CD4-positive, alpha-beta T cell (primary cell): ENCODE measurements around the gene DNAJC11. TPM values are rescaled to one million over a fixed set of nuclear protein-coding genes. Genes with fewer than 3 reads are reported as not detected.

Source experiments
- ATAC-seq: fragments of 200-7000 bp; cut with Tn5 transposase; one replicate; pipeline ENCODE4 v1.10.0; 2022; ENCODE audit warnings: mild to moderate bottlenecking; ENCODE audit not compliant: poor library complexity
- CTCF ChIA-PET: fragments of 350-600 bp; sonication (Branson Sonifier 250); formaldehyde crosslinking; loops from one replicate; lab custom pipeline; 2021; ENCODE audit warnings: antibody characterized with exemption, inconsistent platforms; lab: Charles Lee
- POLR2A ChIA-PET: fragments of 350-600 bp; sonication (Branson Sonifier 250); formaldehyde crosslinking; loops from one replicate; lab custom pipeline; 2021; ENCODE audit warnings: antibody characterized with exemption, inconsistent platforms; lab: Charles Lee
- DNase-seq, 14 experiments: peaks; one replicate each; pipeline ENCODE4 v3.0.0-alpha.2; 2013 to 2020; ENCODE audit warnings: mixed read lengths in 2 of 14
- H3K27ac ChIP-seq, 2 donors: one replicate each; pipeline versions ENCODE4 v1.5.1 to v1.7.0; 2013; ENCODE audit warnings: low read length in 2 of 2, low read depth in 1 of 2, mild to moderate bottlenecking in 1 of 2
- H3K27me3 ChIP-seq, 2 experiments: 1 replicate in 1 of 2; 2 replicates in 1 of 2; pipeline versions ENCODE4 v1.6.1 to v1.7.0; 2013; ENCODE audit warnings: low read length in 2 of 2, control low read depth in 1 of 2, mild to moderate bottlenecking in 1 of 2, moderate library complexity in 1 of 2; ENCODE audit not compliant: insufficient read depth in 2 of 2, control insufficient read depth in 1 of 2
- H3K36me3 ChIP-seq: one replicate; pipeline ENCODE4 v1.6.1; 2013; ENCODE audit warnings: low read length, control low read depth; ENCODE audit not compliant: insufficient read depth
- H3K4me1 ChIP-seq: one replicate; pipeline ENCODE4 v1.6.1; 2013; ENCODE audit warnings: low read length, control low read depth; ENCODE audit not compliant: insufficient read depth
- H3K4me3 ChIP-seq: one replicate; pipeline ENCODE4 v1.5.1; 2013; ENCODE audit warnings: mild to moderate bottlenecking, low read length, moderate library complexity
- H3K9me3 ChIP-seq, 2 experiments: 1 replicate in 1 of 2; 2 replicates in 1 of 2; pipeline versions ENCODE4 v1.6.1 to v1.7.0; 2013; ENCODE audit warnings: low read length in 2 of 2, mild to moderate bottlenecking in 2 of 2, control low read depth in 1 of 2, moderate library complexity in 1 of 2; ENCODE audit not compliant: control insufficient read depth in 1 of 2, insufficient read depth in 1 of 2
- H3K27ac Mint-ChIP-seq: one replicate; pipeline ENCODE4 v1.8.0; 2020; ENCODE audit warnings: mixed read lengths
- H3K27me3 Mint-ChIP-seq: one replicate; pipeline ENCODE4 v1.8.0; 2021; ENCODE audit warnings: mixed read lengths
- H3K36me3 Mint-ChIP-seq: one replicate; pipeline ENCODE4 v1.8.0; 2021; ENCODE audit warnings: low read depth, mixed read lengths
- H3K4me1 Mint-ChIP-seq: one replicate; pipeline ENCODE4 v1.8.0; 2021; ENCODE audit warnings: low read depth, mixed read lengths
- H3K4me3 Mint-ChIP-seq: one replicate; pipeline ENCODE4 v1.8.0; 2020; ENCODE audit warnings: mild to moderate bottlenecking, mixed read lengths
- H3K9me3 Mint-ChIP-seq: one replicate; pipeline ENCODE4 v1.8.0; 2020; ENCODE audit warnings: mixed read lengths
- CTCF ChIP-seq: fragments of 200-600 bp; IDR thresholded peaks from one replicate; pipeline ENCODE4 v1.8.0; 2022; ENCODE audit warnings: antibody characterized with exemption, mild to moderate bottlenecking
- intact Hi-C, 2 experiments: fragments of 100-400 bp; cut with DNase I in 1 of 2; cut with micrococcal nuclease in 1 of 2; formaldehyde crosslinking; loops; one replicate each; pipeline versions ENCODE4 v1.15.1 to v1.9.0; 2023 to 2025; cut with DNase I, micrococcal nuclease
- total RNA-seq, 174 experiments: library from RNA in 2 of 174; stranded (reverse) in 2 of 174; gene quantifications; one replicate each; pipeline ENCODE4 v1.2.3 and lab custom pipeline; 2021 to 2026

Gene DNAJC11
- total RNA-seq, 2 experiments from 2014 or later = 20.6 to 24.0 TPM

- no peak for DNase-seq
- Mint-ChIP-seq H3K27me3 (no peaks in the 10 kb centered on the region), H3K4me3 (peak overlapping the region; percentile 94), H3K9me3 (no peaks in the 10 kb centered on the region), H3K27ac (peak overlapping the region; percentile 84), H3K4me1 (peaks cover 29% of the 10 kb centered on the region), H3K36me3 (peaks cover 47% of the 10 kb centered on the region)
- ChIA-PET CTCF (interaction anchor here (1.5 to 3.2 kb wide), 2 partner anchors 23 to 71 kb away, joined by 6 to 15 read pairs; partner anchors contain the start of genes KLHL21, NOL9 and TAS1R1), POLR2A (interaction anchor here (0.6 to 3.7 kb wide), 6 partner anchors 10 to 135 kb away, joined by 3 to 28 read pairs (median 4); partner anchors contain the start of genes KLHL21, PLEKHG5 and ZBTB48)
- Histone ChIP-seq H3K27me3 (no peaks in the 10 kb centered on the region), H3K4me1 (peaks cover 31% of the 10 kb centered on the region), H3K27ac (peak overlapping the region in 1 of 2 donors; percentile 35), H3K9me3 (no peaks in the 10 kb centered on the region), H3K4me3 (peak overlapping the region; percentile 72), H3K36me3 (peaks cover 39% of the 10 kb centered on the region)
- no peak for ATAC-seq
- no peak for TF ChIP-seq CTCF
- intact Hi-C loops = loop anchor here (1.0 to 5.0 kb wide), 9 partner anchors 12 to 157 kb away; partner anchors contain the start of genes NOL9 (in 2 of the 2), ZBTB48 (in 2 of the 2), DNAJC11 (in 1 of the 2) and KLHL21 (in 1 of the 2)
Observed at GRCh38 chr1:6625584-6626149, 75.9 kb downstream of the DNAJC11 start.

- Histone ChIP-seq H3K4me3 (peak within 1 kb of the TSS; percentile 72), H3K27ac (peak within 1 kb of the TSS in 1 of 2 donors; percentile 38), H3K36me3 (peaks cover 40% of the 10 kb centered on the region), H3K27me3 (no peaks in the 10 kb centered on the region), H3K9me3 (no peaks in the 10 kb centered on the region), H3K4me1 (peaks cover 31% of the 10 kb centered on the region)
- H3K9me3 Mint-ChIP-seq = no peaks in the 10 kb centered on the region
- H3K36me3 Mint-ChIP-seq = peaks cover 48% of the 10 kb centered on the region
- H3K27ac Mint-ChIP-seq = peak within 1 kb of the TSS; percentile 84
- TF ChIP-seq CTCF = peak; percentile 31
- peaks cover 29% of the 10 kb centered on the region for H3K4me1 Mint-ChIP-seq
- ChIA-PET POLR2A (interaction anchor here (0.9 to 3.7 kb wide), 6 partner anchors 9 to 134 kb away, joined by 3 to 28 read pairs (median 4); partner anchors contain the start of genes KLHL21, PLEKHG5 and ZBTB48), CTCF (interaction anchor here (1.5 to 3.2 kb wide), 3 partner anchors 9 to 70 kb away, joined by 3 to 15 read pairs (median 6); partner anchors contain the start of genes KLHL21, NOL9 and TAS1R1)
- H3K4me3 Mint-ChIP-seq = peak within 1 kb of the TSS; percentile 94
- intact Hi-C loops = loop anchor here (1.0 to 5.0 kb wide), 9 partner anchors 12 to 158 kb away; partner anchors contain the start of genes NOL9 (in 2 of the 2), ZBTB48 (in 2 of the 2), DNAJC11 (in 1 of the 2) and KLHL21 (in 1 of the 2)
- DNase-seq (peak; percentile 86 to 95 (median 90)), ATAC-seq (peak; percentile 98)
- H3K27me3 Mint-ChIP-seq = no peaks in the 10 kb centered on the region
Observed at GRCh38 chr1:6624710-6625583, 76.7 kb downstream of the DNAJC11 start, which contains the start of gene THAP3. THAP3 (plus strand) TSS chr1:6624868; CDS start chr1:6625219, 351 bp downstream.
